ENCODE results near the gene PAPLN. TPM values are rescaled to one million over a fixed set of nuclear protein-coding genes. Genes with fewer than 3 reads are reported as not detected.

PAPLN gene
- total and polyA plus RNA-seq, 9 of the 15 experiments (the other 6 are each of a cell fraction or from before 2014, with no cell fraction given) = 0.43 to 3.5 (median 1.7) TPM

DNA sequence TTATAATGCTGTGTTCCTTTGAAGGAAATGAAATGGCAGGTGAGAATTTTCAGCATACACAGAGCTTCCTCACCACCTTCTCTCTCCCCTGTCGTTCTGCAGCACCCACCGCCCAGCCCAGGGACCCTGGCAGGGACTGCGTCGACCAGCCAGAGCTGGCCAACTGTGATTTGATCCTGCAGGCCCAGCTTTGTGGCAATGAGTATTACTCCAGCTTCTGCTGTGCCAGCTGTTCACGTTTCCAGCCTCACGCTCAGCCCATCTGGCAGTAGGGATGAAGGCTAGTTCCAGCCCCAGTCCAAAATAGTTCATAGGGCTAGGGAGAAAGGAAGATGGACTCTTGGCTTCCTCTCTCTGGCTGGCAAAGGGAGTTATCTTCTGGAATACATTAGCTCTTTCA lies 35.1 kb downstream of the PAPLN start:
- ChIA-PET POLR2A (interaction anchor here (0.8 to 1.7 kb wide), 6 partner anchors 11 to 253 kb away, joined by 3 to 6 read pairs (median 4); no protein-coding TSS in a partner anchor), CTCF (ENCODE audit: low intra/inter-chr PET ratio) (no interaction called here)
- Histone ChIP-seq H3K27ac (ENCODE audit: extremely low read depth, low read depth, low read length) (no peak overlapping the region), H3K4me2 (ENCODE audit: insufficient read depth, low read length) (no peak overlapping the region), H3K4me1 (replicated peaks in 1 of 2; ENCODE audit: control insufficient read depth in 2 of 2, insufficient read depth in 2 of 2, low read length in 2 of 2) (no peaks in the 10 kb centered on the region), H3K36me3 (ENCODE audit: control insufficient read depth, insufficient read depth, low read length) (peaks cover 27% of the 10 kb centered on the region; the same call in 2 of the 3 replicates), H3K9me1 (ENCODE audit: control insufficient read depth, insufficient read depth, low read length) (no peaks in the 10 kb centered on the region), H3K9ac (ENCODE audit: insufficient read depth in 1 of 2, low read depth in 2 of 2, low read length in 2 of 2) (peak overlapping the region in 1 of 2 experiments; percentile 48; a peak in 1 of 4 replicates), H2AFZ (ENCODE audit: low read depth, low read length) (no peak overlapping the region), H3K27me3 (ENCODE audit: control insufficient read depth in 2 of 2, insufficient read depth in 2 of 2, low read length in 2 of 2) (no peaks in the 10 kb centered on the region), H3K4me3 (no peak overlapping the region), H3K9me3 (replicated peaks; ENCODE audit: control insufficient read depth, insufficient read depth, low read depth, low read length) (no peaks in the 10 kb centered on the region), H4K20me1 (replicated peaks; ENCODE audit: control insufficient read depth, insufficient read depth, low read length) (no peaks in the 10 kb centered on the region), H3K79me2 (ENCODE audit: control insufficient read depth, insufficient read depth, low read length) (no peaks in the 10 kb centered on the region)
- intact Hi-C loops (cut with micrococcal nuclease) = no loop called here
- BruUV-seq (replicated peaks) = no TSS peak
- TF ChIP-seq U2AF2 (optimal IDR thresholded peaks at IDR 0.05; ENCODE audit: low read depth, low read length) (no peak), ZNF253 (CRISPR knock-in tag; conservative IDR thresholded peaks at IDR 0.05) (no peak), LCOR (CRISPR knock-in tag; IDR thresholded peaks at IDR 0.05) (no peak), RBFOX2 (IDR thresholded peaks at IDR 0.05; ENCODE audit: low read depth, low read length) (no peak), TEAD4 (IDR thresholded peaks at IDR 0.05; ENCODE audit: low read length) (no peak), TEAD4 (CRISPR knock-in tag; IDR thresholded peaks at IDR 0.05; ENCODE audit: borderline replicate concordance) (no peak), MED1 (CRISPR knock-in tag; IDR thresholded peaks at IDR 0.05; ENCODE audit: borderline replicate concordance) (no peak), FOXJ3 (CRISPR knock-in tag; IDR thresholded peaks at IDR 0.05) (no peak), POLR2AphosphoS2 (IDR thresholded peaks at IDR 0.05; ENCODE audit: low read length) (no peak)
- TF ChIP-seq, protein P1, sequence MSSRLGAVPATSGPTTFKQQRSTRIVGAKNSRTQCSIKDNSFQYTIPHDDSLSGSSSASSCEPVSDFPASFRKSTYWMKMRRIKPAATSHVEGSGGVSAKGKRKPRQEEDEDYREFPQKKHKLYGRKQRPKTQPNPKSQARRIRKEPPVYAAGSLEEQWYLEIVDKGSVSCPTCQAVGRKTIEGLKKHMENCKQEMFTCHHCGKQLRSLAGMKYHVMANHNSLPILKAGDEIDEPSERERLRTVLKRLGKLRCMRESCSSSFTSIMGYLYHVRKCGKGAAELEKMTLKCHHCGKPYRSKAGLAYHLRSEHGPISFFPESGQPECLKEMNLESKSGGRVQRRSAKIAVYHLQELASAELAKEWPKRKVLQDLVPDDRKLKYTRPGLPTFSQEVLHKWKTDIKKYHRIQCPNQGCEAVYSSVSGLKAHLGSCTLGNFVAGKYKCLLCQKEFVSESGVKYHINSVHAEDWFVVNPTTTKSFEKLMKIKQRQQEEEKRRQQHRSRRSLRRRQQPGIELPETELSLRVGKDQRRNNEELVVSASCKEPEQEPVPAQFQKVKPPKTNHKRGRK (tag; IDR thresholded peaks at IDR 0.05) = no peak
- TF ChIP-seq, protein P2, sequence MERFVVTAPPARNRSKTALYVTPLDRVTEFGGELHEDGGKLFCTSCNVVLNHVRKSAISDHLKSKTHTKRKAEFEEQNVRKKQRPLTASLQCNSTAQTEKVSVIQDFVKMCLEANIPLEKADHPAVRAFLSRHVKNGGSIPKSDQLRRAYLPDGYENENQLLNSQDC (CRISPR knock-in tag; IDR thresholded peaks at IDR 0.05) = no peak
- no peak for DNase-seq (ENCODE audit: extremely low read depth in 1 of 4, low spot score in 3 of 4)
- in situ Hi-C loops (cut with MboI) = no loop called here
- FAIRE-seq = no peak
- ATAC-seq = no peak
- WGBS (ENCODE audit: insufficient coverage, low coverage, missing lambda C conversion rate) = 85% methylated on average over 6 of the region's 6 CpGs
